H54 (cell line): ENCODE data around the gene ZNF385C.

Source experiments
- DNase-seq: peaks from one replicate; pipeline ENCODE4 v3.0.0; 2011; ENCODE audit warnings: low spot score, mixed read lengths; ENCODE audit not compliant: insufficient read length
- FAIRE-seq: peaks from 3 replicates; lab custom pipeline; 2011; peaks lifted over from hg19 to GRCh38; lab: Jason Lieb, UNC
- POLR2A ChIP-seq: IDR thresholded peaks from 2 replicates; pipeline ENCODE4 v1.6.1; 2011; ENCODE audit warnings: low read depth, mild to moderate bottlenecking, low read length

The ZNF385C gene

DNA sequence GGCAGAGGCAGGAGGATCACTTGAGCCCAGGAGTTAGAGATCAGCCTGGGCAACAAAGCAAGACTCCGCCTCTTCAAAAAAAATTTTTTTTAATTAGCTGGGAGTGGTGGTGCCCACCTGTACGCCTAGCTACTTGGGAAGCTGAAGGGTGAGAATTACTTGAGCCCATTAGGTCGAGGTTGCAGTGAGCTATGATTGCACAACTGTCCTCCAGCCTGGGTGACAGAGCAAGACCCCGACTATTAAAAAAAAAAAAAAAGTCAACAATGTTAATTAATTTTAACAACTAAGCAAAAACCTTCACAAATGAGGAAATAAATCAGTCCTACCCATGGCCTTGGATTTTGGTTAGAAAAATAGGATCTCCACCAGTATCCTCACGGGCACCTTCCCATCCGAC is 8.9 kb upstream of the ZNF385C start:
- DNase-seq: no peak
- FAIRE-seq: no peak
- no peak for TF ChIP-seq POLR2A

DNA sequence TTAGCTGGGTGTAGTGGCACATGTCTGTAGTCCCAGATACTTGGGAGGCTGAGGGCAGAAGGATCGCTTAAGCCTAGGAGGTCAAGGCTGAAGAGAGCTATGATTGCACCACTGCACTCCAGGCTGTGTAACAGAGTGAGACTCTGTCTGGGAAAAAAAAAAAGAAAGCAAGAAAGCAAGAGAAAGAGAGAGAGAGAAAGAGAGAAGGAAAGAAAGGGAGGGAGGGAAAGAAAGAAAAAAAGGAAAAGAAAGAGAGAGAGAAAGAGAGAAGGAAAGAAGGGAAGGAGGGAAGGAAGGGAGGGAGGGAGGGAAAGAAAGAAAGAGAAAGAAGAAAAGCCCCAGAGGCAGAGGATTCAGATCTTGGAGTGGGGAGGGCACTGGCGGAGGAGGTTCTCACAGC is 7.7 kb upstream of the ZNF385C start:
- TF ChIP-seq POLR2A: no peak
- DNase-seq (no peak), FAIRE-seq (no peak)

GRCh38 chr17:42104264-42104663 is 6.0 kb upstream of the ZNF385C start:
- no peak for FAIRE-seq

DNA sequence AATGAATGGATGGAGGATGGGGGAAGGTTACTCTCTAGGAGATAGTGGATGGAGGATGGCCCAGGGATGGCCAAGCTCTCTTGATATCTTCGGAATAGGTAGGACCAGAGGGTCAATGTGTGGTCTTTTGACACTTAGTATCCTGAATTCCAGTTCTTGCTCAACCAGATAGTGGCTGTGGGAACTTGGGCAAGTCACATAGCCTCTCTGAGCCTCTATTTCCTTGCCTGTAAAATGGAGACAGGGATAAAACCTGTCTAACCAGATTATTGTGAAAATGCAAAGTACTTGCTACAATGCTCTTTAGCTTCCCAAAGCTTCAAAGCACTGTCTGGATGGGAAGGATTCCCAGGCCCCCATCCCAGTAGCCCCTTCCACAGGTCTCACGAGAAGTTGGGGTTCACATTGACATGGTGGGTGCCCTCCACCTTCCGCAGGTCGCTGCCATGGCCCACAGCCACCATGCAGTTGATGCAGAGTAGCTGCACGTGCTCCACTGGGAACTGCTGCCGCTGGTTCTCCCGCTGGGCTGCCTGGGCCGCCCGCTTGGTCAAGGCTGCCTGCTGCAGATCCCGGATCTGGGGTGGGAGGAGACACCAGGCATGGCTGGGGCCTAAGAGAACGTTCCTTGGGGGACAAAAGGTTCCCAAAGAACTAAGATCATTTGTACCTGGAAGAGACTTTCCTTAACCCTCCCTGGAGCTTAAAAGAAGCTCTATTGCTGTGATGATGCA is 5.1 kb upstream of the ZNF385C start:
- TF ChIP-seq POLR2A: no peak
- no peak for DNase-seq
- no peak for FAIRE-seq

More at GRCh38 chr17:42104264-42104663, 6.0 kb upstream of the ZNF385C start:
- DNase-seq: no peak
- TF ChIP-seq POLR2A: no peak

GRCh38 chr17:42101513-42102292 is 3.4 kb upstream of the ZNF385C start:
- no peak for FAIRE-seq
- TF ChIP-seq POLR2A: no peak
- peak; percentile 93 for DNase-seq

- TF ChIP-seq POLR2A: no peak
- DNase-seq: no peak
- FAIRE-seq: no peak
Observed at GRCh38 chr17:42098730-42099399, 592 bp upstream of the ZNF385C start.

- TF ChIP-seq POLR2A: no peak
- FAIRE-seq: no peak
- no peak for DNase-seq
Observed at GRCh38 chr17:42096360-42097111, 1.7 kb downstream of the ZNF385C start.

GRCh38 chr17:42094375-42095069 is 3.8 kb downstream of the ZNF385C start:
- FAIRE-seq (no peak), DNase-seq (no peak)
- TF ChIP-seq POLR2A: no peak

DNA sequence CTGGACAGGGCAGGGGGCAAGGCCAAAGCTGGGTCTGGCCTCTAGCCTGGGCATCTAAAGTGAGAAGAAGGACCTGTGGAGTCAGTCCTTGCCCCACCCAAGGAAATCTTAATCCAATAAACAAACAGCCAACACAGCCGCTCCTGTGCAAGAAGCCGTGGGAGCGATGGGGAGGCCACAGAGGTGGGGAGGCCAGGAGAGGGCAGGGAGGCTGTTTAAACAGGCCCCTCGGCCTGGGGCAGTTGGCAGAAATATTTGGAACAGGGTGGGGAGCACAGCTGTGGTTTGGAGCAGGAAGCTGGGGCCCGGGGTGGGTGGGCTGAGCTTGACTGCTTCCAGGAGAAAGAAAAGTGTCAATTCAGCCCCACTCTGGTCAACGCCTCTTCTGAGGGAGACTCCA is 5.3 kb downstream of the ZNF385C start:
- no peak for DNase-seq
- FAIRE-seq: no peak
- TF ChIP-seq POLR2A: no peak

DNA sequence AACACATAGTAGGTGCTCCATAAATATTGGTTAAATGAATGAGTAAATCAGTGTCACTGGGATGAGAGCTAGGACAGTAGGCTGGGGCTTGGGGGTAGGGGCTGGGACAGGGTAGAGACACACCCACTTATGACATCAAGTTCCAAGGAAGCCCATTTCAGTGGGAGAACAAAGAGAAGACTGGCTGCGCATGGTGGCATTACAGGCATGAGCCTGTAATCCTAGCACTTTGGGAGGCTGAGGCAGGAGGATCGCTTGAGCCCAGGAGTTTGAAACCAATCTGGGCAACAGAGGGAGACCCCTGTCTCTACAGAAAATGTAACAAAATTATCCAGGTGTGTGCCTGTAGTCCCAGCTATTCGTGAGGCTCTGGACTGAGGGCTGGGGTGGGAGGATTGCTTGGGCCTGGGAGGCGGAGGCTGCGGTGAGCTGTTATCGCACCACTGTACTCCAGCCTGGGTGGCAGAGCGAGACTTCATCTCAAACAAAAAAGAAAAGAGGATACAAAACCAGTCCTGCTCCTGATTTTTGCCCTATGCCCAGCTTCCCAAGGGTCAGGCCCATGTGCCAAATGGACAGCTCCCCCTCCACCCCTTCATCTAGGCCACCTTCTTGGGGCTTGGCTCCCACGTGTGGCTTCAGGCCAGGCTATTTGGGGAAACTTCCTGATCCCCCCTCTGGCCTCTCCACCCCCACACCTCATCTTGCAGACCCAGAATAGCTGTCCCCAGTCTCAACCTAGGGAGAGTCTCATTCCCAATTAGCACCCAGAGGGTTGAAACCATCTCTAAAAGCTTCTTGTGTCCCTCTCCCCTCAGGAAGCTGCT is 7.1 kb downstream of the ZNF385C start:
- FAIRE-seq: no peak

DNA sequence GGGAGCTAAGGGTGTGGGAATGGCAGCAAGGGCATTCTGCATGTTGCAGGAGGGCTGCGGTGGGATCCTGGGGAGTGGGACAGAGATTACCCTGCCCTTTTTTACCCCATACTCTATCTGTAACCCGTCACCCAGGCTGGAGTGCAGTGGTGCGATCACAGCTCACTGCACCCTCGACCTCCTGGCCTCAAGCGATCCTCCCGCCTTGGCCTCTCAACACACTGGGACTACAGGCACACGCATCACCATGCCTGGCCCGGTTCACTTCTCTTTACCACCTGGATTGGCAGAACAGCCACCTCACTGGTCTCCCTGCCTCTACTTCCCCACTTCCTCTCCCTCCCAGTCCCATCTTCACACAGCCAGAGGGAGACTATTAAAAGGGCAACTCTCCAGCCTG is 9.5 kb downstream of the ZNF385C start:
- TF ChIP-seq POLR2A: no peak
- FAIRE-seq: no peak
- DNase-seq: no peak

More for the DNA sequence above, 7.1 kb downstream of the ZNF385C start:
- TF ChIP-seq POLR2A: no peak
- DNase-seq: no peak
